ENCODE results near the gene ZBTB34. TPM values are rescaled to one million over a fixed set of nuclear protein-coding genes. Genes with fewer than 3 reads are reported as not detected.

ZBTB34 gene
- total RNA-seq, 2 donors from 2014 or later: 6.6 to 9.4 TPM

DNA sequence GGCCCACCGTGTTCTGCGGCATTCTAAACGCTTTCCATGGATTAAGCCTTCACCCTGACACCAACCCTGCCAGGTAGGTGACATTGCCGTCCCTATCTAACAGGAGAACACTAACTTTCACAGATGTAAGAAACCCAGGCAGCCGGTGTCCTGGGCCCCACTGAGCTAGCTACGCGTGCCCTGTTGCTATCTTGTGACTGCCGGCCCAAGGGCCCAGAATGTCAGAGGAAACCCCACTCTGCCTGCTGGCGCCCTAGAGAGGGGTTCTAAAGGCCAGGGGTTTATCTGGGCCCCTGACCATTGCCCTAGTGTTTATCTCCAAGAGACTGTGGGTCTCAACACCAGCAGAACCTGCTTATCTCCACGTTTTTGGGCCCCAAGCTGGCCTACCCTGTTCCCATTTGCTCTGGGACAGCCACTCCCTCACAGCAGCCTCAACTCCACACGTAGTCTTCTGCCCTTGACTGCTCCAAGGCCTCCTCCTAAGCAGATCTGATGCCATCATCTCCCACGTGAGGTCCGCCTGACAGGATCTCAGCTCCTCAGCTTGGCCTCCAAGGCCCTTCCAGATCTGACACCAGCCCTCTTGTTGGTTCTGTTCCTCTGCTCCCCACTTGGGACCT, 18.1 kb upstream of the ZBTB34 start:
- intact Hi-C loops (cut with DNase I, micrococcal nuclease): no loop called here
- no peak for DNase-seq
- no peak for ATAC-seq

DNA sequence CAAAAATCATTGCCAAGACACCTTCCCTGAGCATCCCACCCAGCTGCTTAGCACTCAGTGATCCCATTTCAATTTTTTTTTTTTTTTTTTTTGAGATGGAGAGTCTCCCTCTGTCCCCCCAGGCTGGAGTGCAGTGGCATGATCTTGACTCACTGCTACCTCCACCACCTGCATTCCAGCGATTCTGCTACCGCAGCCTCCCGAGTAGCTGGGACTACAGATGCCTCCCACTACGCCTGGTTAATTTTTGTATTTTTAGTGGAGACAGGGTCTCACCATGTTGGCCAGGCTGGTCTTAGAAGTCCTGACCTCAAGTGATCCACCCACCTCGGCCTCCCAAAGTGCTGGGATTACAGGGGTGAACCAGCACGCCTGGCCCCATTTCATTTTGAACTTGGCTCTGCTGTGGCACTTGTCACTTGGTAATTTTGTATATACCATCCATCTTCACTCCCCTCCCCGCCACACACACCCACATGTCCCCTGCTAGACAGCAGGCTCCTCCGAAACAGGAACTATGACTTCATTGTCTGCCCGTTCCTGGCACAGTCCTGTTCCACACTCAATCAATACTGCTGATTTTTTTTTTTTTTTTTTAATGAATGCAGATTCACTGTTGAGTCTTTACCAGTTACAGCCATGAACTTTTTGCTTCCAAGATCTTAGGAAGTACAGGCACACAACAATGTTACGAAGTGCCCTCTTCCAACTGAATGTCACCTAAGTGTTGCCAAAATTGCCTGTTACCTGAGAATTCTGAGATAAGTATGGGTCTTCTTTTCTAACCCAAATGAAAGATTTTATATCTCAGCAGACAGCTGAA, 17.3 kb upstream of the ZBTB34 start:
- intact Hi-C loops (cut with DNase I, micrococcal nuclease): no loop called here
- ATAC-seq: no peak

DNA sequence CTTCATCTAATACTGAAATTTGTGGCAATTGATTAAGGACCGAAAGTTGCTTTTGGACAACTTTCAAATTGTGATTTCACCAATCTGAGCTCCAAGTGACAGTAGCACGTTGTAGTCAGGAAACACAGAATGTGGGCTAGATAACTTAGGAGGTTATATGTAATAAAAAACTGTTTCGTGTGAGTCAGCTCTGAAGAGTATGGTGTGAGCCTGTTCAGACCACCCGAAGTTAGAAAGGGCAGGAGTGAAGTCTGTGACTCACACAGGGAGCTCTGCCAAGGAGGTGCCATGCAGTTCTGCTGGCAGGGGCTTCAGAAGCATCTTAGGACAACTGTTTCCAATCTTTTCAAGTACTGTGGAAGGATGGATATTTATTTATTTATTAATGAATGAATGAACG, 16.4 kb upstream of the ZBTB34 start:
- DNase-seq (no peak), ATAC-seq (no peak)
- intact Hi-C loops (cut with DNase I, micrococcal nuclease): no loop called here

More for the DNA sequence above, 17.3 kb upstream of the ZBTB34 start:
- DNase-seq: no peak

DNA sequence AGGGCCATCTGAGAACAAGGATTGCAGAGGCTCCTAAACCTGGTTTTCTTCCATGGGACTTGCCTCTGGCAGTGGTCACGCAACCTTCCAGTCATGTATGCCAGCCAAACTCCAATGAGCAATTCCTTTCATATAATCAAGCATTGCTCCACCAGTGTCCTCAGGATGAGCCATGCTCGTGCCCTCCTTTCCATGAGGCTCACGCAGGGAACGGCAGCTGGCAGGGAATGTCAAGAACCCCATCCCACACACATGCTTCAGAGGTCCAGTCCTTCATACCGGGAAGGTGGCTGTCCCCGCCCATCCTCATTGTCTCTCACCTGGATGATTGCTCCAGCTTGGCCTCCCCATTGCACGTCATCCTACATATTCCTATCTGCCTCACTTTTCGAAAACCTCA, 13.4 kb upstream of the ZBTB34 start:
- ATAC-seq (no peak), DNase-seq (no peak)
- intact Hi-C loops (cut with DNase I, micrococcal nuclease): no loop called here

DNA sequence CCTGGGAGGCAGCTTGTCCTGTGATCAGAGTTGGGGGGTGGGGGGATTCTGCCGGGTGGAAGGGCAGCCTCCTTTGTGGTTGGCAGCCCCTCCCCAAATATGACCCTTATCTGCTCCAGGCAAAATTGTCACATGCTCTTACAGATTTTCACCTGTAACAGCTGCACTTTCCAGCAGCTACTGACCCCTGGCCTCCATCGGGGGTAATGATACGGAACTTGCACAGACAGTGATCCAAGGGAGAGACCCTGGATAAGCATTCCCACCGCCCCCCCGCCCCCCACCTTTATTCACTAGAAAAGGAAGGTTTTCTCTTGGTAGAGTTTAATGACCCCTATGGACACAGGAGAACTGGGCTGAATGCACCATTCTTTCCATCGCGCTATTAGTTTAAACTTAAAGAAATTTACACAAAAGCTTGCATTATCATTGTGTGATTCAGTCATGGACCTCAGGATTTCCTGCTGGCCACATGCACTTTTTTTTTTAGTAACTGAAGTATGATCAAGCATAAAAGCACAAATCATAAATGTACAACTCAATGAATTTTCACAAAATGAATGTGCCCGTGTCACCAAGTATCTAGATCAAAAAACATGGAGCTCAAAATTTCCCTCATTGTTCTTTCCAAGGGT, 10.7 kb upstream of the ZBTB34 start:
- no peak for DNase-seq
- intact Hi-C loops (cut with DNase I, micrococcal nuclease): no loop called here
- no peak for ATAC-seq

DNA sequence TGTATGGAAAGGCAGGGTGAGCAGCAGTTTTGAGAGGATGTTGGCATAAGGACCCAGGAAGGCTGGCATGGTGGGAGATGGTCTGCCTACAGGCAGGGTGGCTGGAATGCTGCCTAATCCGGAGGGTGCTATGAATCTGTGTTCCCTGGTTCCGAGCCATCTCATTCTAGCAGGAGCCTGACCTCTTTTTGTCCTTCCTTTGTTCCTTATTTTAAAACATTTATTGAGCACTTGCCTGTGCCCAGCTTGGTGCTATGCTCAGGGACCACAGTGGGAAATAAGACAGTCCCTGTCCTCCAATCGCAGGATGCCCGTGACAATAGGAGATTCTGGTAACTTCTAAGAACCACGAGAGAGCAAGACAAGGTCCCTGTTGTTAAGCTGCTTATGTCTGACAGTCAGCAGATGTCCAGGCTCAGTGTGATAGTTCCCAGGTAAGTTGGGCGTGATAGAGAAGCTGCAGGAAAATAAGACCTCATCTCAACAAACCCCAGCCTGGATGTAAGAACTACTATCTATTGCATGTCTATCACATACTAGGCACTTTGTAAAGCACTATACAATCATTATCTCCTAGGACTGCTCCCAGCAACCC, 9.1 kb upstream of the ZBTB34 start:
- intact Hi-C loops (cut with DNase I, micrococcal nuclease): no loop called here
- ATAC-seq (no peak), DNase-seq (no peak)

DNA sequence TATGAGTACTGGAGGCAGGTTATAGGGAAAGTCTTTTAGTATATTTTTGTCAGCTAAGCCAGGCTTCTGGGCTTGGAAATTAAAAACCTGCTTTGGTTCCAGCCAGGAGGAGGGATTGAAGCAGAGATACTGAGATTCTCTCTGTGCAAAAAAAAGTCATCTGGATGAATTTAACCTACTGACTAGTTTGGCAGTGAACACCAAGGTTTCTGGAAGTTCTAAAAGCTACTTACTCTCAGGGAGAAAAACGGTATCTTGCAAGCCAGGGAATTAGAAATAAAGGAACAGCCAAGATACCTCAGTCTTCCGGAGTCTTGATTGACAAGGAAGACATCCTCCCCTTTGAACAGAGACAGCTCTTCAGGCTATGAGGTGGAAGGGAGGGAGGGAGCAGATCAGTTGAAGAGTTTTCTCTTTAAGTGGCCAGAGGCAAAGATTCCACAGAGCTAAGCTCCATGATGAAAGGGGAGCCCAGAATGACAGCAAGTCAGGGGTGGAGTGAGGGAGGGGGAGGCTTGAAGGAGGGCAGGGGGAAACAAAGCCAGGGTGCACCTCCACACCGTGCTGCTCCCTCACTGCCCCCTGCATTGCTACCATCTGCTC, 8.3 kb upstream of the ZBTB34 start:
- intact Hi-C loops (cut with DNase I, micrococcal nuclease): no loop called here
- ATAC-seq: no peak
- DNase-seq: no peak

DNA sequence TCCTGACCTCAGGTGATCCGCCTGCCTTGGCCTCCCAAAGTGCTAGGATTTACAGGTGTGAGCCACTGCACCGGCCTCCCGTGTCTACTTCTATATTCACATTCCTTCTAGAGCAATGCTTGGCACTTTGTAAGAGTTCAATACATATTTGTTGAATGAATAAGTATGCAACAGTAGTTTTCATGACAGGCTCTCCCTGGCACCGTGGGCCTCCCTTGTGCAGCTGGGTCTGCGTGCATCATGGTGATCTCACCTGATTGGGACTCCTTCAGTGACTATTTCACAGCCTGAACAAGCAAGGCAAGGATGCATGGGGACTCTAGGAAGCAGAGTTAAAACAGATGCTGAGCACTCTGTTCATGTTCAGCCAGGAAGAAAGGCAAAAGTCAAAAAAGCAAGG, 6.8 kb upstream of the ZBTB34 start:
- ATAC-seq: no peak
- intact Hi-C loops (cut with DNase I, micrococcal nuclease): no loop called here
- no peak for DNase-seq

DNA sequence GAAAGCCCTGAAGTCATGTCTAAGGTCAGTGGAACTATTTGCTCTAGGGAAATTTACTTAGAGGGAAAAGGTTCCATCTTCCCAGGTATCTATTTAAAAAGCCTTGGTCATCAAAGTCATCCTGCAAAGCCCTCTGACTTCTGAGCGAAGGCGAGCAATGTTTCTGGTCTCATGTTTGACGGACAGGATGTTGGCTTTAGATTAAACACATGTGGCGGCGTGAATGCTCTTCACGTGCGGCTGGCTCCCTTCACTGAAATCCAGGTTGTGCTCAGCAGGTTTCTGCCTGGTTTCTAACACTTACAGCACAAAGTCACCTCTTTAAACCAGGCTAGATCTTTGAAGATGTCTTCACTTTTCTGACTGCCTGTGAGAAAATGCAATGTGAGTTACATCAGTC, 5.7 kb upstream of the ZBTB34 start:
- DNase-seq (no peak), ATAC-seq (no peak)
- intact Hi-C loops (cut with DNase I, micrococcal nuclease): no loop called here

DNA sequence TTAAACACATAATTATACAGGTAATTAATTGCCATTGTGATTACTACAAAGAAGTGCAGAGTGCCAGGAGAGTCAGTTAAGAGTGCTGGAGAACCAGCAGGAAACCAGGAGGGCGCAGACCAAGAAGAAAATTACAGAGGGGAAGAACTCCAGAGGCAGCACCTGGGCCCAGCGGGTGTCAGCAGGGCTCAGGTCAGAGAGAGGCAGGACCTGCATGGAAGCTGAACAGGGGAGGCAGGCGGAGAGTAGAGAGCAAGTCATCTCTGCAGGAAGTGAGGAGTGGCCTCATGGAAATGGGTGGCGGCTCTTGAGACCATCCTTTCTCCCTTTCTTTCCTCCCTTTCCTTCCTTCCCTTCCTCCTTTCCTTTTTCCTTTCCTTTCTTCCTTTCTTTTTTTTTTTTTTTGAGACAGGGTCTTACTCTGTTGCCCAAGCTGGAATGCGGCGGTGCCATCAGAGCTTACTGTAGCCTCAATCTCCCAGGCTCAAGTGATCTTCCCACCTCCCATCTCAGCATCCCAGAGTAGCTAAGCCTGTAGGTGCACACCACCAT, 4.0 kb upstream of the ZBTB34 start:
- intact Hi-C loops (cut with DNase I, micrococcal nuclease): no loop called here
- DNase-seq (no peak), ATAC-seq (no peak)

DNA sequence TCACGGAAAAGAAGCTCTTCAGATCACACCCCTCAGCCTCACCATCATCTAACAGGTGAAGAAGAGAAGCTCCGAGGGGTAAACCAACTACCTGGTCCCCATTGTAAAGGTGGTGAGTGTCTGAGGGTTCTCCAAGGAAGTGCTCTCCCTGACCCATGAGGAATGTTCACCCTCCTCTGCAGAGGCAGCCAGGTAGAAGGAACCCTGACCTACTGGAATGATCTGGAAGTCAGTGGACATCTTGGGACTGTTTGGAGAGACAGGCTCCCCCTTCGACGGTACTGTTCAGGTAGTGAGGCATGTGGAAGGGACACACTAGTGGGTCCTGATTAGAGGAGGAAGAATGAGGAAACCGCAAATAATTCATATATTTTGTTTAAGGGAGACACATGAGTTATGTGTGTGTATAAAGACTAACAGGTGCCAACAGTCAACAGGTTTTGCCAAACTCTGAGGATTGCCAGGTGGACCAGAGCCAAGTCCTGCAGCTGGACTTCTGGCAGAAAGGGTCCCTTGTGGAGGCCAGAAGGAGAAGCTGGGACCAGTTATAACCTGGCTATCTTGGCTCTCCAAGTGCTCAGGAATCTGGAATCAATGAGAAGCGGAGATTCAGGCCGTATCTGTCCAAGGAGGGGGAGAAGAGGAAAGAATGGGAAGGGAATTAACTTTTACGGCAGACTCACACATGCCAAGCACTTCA, 3.0 kb upstream of the ZBTB34 start:
- no peak for ATAC-seq
- intact Hi-C loops (cut with DNase I, micrococcal nuclease): no loop called here
- peak in 1 of 2 donors; percentile 15 for DNase-seq

DNA sequence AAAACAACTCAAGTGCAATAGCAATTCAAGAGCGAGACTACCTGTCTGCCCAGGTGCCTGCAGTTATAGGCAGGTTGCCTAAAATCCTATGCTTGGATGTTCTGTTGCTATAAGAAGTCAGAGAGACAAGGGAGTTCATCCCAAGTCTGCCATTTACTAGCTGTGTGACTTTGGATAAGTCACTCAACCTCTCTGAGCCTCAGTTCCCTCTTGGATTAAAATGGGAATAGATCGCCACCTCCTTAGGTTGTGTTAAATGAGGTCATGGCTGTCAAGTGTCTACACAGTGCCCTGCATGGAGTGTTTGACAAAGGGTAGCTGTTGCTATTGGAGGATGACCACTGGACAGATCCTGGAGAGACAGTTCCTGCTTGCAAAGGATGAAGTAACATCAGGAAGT, 1.3 kb upstream of the ZBTB34 start:
- ATAC-seq (no peak), DNase-seq (no peak)
- intact Hi-C loops (cut with DNase I, micrococcal nuclease): no loop called here

DNA sequence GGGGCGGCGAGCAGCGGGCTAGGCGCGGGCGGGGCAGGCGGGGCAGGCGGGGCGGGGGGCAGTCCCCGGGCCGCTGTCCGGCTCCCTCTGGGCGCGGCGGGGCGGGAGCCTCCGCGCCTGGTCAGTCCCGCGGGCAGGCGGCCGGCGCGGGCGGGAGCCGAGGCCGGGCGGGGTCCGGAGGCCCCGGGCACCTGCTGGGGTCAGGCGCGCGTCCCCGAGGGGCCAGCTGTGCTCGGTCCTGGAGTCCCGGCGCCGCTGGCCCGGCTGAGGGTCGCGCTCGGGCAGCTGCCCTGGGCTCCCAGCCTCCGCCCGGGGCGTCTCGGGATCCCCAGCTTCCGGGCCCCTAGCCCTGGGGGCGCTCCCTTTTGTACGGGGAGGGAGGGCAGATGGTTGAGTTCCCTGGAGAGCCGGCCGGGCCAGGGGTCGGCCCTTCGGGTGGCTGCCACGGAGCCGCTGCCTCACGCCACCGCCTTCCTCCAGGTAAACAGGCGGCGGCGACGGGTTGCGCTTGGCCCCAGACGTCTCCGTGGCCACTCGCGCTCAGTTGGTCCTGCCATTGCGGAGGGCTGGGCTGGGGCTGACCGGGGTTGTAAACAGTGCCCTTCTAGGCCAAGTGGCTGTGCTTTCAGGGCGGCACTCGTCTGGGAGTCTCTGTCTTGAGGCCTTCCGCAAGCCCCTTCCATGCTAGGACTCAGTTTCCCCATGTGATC, 473 bp downstream of the ZBTB34 start:
- intact Hi-C loops (cut with DNase I, micrococcal nuclease): no loop called here
- ATAC-seq (peak; percentile 62), DNase-seq (peak; percentile 37 to 69)

DNA sequence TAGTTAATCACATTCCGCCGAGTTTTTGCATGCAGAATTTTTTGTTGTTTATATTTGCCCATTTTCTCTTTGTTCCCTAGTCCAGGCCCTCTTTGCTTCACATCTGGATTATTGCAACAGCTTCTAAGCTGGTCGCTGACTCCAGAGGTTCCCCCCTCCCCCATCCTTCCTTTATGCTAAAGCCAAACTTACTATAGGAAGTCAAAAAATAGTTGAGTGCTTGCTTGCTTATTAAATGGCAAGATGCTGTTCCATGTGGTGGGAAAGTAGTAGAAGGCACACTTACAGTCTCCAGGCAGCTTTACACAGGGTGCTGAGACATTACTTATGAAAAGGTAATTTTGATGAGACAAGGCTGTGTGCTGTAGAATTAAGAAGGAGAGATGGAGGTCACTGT, 1.3 kb downstream of the ZBTB34 start:
- intact Hi-C loops (cut with DNase I, micrococcal nuclease): no loop called here
- ATAC-seq: no peak
- DNase-seq: no peak

DNA sequence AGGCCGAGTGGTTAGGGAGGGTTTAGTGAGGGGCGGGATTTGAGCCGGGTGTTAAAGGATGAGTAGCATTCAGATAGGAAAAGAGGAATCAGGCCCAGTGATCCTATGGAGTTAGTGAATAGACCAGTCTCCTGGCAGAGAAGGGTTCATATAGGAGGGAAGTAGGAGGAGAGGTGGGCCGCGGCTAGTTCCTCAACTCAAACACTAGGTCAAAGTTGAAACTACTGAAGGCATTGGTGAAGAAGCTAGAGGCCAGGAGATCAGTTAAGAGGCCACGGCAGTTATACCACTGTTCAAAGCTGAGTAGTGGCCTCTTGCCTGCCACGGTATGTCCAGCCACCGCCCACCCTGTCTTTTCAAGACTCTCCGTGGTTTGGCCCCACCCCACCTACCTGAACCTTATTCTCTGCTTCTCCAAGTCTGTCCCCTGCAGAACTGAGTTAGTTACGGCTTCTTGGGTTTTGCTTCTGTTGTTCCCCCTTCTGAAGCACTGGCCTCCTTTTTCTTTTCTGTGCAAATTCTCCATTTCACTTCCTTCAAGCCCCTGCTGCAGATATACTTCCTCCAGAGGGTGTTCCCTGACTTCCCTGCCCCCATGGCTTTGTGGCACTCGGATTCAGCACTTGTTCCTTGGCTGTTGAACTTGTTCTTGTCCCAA, 1.8 kb downstream of the ZBTB34 start:
- DNase-seq: peak; percentile 51 to 58
- intact Hi-C loops (cut with DNase I, micrococcal nuclease): no loop called here
- ATAC-seq: peak; percentile 42

DNA sequence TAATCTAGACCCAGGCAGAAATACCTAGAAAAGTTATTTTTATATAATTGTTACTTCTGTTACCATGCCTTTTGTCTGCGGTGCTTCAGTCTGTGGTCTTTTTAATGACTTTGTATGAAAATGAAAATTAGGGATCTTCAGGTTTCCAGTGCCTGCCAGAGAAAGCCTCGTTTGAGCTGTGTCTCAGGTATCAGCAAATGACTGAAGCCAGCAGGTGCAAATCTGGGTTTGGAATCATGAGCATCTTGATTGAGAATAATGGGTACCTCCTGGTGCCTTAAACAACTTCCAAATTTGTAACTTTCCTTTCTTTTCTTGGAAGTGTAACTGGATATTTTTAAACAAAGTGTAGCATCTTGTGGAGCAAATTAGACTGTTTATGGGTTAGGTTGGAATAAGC, 4.3 kb downstream of the ZBTB34 start:
- ATAC-seq (no peak), DNase-seq (no peak)
- intact Hi-C loops (cut with DNase I, micrococcal nuclease): no loop called here

DNA sequence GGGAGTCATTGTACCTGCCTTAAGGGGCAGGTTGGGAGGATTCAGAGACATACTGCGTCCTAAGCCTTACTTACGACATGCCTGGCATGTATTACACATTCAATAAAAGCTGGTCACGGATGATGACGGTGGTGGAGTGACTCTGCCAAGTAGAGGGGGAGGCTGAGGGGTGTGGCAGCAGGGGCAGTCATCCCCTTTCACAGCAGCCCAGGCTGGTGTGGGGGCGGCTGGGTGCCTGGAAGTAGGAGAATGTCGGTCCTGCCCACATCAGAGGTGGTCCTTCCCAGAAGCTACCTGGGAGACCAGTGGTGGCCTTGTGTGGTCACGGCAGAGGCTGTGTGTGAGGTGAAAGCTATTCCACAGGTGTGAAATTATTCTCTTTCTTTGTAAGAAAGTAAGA, 8.9 kb downstream of the ZBTB34 start:
- ATAC-seq (no peak), DNase-seq (no peak)
- intact Hi-C loops (cut with DNase I, micrococcal nuclease): no loop called here

DNA sequence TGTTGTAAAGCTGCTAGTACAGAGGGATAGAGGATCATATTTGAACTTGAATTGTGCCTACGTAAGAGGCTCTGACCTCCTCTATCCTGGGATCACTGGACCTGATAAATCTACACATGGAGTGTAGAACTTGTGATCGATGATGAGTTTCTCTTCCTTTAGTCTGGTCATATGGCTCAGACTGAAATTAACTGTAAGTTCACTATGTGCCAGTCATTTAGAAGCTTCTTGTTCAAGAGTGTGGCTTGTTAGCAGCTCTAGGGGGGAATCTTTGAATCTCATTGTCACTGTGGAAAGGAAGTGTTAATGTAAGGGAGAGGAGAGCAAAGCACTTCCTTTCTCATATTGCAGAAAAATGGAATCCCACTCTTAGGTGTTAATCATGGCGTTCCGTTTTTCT, 12.1 kb downstream of the ZBTB34 start:
- DNase-seq: no peak
- intact Hi-C loops (cut with DNase I, micrococcal nuclease): no loop called here
- ATAC-seq: no peak

Measured in left colon (tissue), 2 donors.